ENCODE data around the gene SLC25A33. TPM values are rescaled to one million over a fixed set of nuclear protein-coding genes. Genes with fewer than 3 reads are reported as not detected.

SLC25A33 gene, protein sequence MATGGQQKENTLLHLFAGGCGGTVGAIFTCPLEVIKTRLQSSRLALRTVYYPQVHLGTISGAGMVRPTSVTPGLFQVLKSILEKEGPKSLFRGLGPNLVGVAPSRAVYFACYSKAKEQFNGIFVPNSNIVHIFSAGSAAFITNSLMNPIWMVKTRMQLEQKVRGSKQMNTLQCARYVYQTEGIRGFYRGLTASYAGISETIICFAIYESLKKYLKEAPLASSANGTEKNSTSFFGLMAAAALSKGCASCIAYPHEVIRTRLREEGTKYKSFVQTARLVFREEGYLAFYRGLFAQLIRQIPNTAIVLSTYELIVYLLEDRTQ
- 1.9 and 4.2 TPM in 2 replicates for total RNA-seq (ENCODE audit: low replicate concordance)

DNA sequence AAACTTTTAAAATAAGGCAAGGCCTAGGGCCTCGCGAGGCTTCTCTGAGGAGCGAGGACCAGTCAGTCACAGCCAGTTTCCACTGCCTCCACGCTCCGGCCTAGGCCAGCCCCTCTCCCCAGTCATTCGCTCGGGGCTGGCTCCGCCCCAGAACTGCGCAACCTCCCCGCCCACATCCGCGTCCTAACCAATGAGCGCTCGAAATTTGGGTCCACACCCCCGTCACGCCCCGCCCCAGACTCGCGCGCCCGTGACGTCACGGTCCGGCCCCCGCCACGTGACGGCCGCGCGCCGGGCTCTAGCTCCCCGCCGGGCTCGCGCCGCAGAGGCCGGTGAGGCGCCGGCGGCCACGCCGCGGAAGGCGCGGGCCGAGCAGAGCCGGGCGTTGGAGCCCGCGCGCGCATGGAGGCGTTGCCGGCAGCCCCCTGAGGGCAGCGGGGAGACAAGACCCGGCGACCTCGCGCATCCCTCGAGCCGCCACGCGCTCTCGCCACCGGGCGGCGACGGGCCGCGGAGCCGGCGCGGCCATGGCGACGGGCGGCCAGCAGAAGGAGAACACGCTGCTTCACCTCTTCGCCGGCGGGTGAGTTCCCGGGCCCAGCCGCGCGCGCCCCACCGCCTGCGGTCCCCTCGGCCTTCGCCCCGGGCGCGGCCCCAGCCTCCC lies at the start of gene SLC25A33:
SLC25A33 (plus strand) TSS at position 301 of the 664 bp plus-strand sequence; CDS start at position 528, 227 bp downstream.

DNA sequence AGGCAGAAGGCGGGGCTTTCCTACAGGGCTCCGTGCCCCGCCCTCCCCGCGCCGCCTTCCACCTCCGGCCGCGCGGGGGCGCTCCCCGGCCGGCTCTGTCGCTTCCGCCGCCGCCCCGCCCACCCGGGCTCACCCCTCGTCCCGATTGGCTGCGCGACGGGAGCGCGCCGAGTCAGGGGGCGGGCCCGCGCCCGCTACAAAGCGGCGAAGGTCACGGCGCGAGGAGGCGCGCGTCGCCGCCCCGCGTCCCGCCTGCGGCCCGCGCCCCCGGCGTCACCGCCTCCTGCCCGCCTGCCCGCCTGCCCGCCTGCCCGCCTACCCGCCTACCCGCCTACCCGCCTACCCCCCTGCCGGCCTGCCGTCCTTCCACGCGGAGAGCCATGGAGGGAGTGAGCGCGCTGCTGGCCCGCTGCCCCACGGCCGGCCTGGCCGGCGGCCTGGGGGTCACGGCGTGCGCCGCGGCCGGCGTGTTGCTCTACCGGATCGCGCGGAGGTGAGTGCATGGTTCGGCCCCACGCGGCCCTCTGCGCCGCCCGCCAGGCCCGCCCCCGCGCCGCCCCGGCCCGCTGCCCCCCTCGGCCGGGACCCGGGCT lies 49.4 kb downstream of the SLC25A33 start, which contains the start of gene TMEM201:
TMEM201 (plus strand) TSS at position 361 of the 593 bp plus-strand sequence; CDS start at position 381, 20 bp downstream.

Other genes starting within 250 kb of the SLC25A33 start
- gene SPSB1, start 246.6 kb upstream of the SLC25A33 start, total RNA-seq (ENCODE audit: low replicate concordance): 48.0 and 76.6 TPM in 2 replicates
- gene TMEM201, start 49.4 kb downstream of the SLC25A33 start, total RNA-seq (ENCODE audit: low replicate concordance): 1.6 and 1.8 TPM in 2 replicates
- gene PIK3CD, start 112.3 kb downstream of the SLC25A33 start, total RNA-seq (ENCODE audit: low replicate concordance): 4.4 and 6.6 TPM in 2 replicates

All from smooth muscle cell of the coronary artery (primary cell).